Activated CD4-positive, alpha-beta T cell treated with anti-CD3 and anti-CD28 coated beads for 24 hours (primary cell): ENCODE results near the gene RASSF6.
"Not testable (repeated sequence)": the region's sequence is repeated elsewhere in the genome, so short reads cannot be mapped to it uniquely, and the experiment has no call there.

Source experiments
- DNase-seq, 2 donors: peaks; one replicate each; pipeline ENCODE4 v3.0.0-alpha.2; 2020; ENCODE audit warnings: low read depth in 2 of 2

RASSF6 gene

DNA sequence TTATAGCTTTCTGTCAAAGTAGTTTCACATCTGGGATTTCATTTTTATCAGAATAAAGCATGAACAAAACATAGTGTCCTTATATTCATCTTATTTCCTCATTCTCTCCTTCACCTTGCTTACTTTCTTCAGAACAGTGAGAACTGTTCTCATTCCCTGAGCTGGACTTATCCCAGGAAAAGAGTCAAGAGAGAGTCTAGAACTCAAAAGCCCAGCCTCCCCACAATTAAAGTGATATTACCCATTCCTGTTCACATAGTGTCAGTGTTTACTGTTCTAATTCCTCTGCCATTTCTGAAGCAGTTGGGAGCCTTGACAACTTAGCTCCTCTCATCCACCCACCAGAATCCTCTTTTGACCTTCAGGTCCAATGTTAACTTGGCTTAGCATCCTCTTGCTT, 42.9 kb downstream of the RASSF6 start:
- no peak for DNase-seq

DNA sequence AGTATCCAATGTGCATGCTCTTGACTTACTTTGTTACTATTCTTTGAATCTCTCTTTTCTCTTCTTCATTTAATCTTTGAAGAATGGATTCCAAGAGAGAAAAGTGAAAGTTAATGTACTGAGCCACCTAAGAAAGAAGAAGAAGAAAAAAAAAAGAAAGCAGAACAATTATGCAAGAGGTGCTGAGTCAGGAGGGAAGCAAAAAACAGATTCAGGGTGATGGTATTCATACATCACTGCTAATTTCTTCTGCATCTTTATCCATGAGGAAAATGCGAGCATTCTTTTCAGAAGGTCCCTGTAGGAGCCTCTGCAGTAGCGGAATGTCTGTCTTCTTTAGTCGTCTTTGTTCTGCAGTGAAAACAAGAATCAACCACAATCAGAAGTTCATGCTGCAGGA, 43.9 kb downstream of the RASSF6 start:
- no peak for DNase-seq

DNA sequence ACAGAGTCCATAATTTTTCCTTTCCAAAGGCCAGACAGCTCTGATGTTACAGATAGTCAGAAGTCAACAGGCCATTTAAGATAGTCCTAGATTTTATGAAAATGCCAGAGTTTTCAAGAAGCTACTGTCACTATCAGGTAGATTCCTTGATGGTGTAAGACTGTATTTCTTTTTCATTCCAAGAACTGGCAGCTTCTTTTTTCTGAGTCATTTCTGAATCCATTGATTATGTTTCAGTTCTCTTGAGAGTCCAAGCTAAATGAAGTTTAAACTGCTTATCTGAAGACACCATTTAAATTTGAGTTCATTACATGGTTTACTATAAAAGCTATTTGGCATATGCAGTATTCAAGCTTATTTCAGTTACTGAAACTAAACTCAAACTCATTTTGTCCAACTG, 44.6 kb downstream of the RASSF6 start:
- no peak for DNase-seq

DNA sequence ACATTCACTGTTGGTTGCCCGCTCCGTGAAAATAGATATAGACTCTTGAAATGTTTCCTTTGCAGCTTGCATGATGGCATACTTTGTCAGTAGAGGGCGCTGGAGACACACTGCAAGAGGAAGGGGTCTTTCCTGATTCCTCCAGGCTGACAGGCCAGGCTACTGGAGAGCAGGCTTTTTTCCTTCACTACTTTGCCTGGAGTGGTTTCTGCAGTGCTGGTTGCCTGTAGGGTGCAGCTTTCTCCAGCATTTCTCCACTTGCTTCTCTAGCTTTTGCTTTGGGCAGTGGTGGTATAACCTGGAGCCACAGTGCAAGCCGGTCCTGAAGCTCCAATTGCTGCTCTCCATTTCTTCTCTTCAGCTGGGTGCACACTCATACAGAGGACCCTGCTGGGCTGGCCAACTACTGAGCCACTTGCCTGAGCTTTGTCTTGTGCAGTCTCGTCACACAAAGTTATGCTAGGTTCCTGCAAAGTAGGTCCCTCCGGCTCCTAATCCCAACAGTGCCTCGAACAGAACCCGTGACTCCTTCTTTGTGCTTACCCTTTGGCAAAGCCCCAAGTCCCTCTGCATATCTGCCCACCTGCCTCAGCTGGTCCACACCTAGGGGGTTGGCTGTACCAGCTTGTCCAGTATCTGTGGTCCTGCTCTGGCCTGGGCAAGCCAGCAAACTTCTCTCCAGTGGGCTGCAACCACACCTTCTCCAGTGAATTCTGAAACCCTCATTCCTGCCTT, 46.3 kb downstream of the RASSF6 start:
- no peak for DNase-seq

DNA sequence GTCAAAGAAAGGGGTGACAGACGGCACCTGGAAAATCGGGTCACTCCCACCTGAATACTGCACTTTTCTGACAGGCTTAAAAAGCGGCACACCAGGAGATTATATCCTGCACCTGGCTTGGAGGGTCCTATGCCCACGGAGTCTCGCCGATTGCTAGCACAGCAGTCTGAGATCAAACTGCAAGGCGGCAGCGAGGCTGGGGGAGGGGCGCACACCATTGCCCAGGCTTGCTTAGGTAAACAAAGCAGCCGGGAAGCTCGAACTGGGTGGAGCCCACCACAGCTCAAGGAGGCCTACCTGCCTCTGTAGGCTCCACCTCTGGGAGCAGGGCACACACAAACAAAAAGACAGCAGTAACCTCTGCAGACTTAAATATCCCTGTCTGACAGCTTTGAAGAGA, 69.4 kb downstream of the RASSF6 start:
- not testable (repeated sequence) for DNase-seq

DNA sequence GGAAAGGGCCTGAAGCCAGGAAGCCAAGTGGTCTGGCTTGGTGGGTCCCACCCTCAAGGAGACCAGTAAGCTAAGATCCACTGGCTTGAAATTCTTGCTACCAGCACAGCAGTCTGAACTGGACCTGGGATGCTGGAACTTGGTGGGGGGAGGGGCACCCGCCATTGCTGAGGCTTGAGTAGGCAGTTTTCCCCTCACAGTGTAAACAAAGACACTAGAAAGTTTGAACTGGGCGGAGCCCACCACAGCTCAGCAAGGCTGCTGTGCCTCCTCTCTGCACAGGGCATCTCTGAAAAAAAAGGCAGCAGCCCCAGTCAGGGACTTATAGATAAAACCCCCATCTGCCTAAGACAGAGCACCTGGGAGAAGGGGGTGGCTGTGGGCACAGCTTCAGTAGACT, 75.6 kb downstream of the RASSF6 start:
- no peak for DNase-seq

DNA sequence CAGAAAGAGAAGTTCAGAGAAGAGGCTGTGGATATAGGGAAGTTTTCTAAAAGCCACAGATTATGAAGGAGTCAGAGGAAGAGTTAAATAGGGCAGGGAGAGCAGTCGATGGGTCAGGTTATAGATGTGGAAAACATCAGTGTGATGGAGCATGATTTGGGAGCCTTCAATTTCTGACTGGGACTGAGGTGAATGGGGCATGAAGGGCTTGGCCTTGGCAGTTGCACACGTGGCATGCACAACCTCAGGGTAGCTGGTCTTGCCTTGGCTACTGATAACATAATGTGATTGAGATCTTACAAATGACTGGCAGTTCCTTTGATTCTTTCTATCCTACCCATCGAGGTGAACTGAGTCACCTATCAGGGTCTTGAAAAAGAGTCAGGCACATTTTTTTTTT, 79.0 kb downstream of the RASSF6 start:
- DNase-seq, result no peak

DNA sequence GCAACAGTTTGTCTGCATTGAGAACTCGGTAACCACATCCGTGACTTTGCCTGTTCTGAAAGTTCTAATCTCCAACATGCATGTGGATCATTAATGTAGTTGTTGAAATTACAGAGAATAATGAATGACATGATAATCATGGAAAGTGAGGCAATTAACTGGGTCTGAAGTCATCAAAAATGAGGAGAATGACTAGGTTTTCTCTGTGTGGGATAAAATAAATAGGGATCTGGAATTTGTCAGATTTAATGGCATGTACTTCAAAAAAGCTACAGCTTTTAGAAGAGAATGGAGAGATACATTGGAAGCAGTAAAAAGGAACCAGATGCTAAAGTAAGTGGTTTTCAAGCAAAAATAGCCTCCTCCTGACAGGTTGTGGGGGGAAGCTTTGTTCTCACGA, 79.4 kb downstream of the RASSF6 start:
- no peak for DNase-seq

DNA sequence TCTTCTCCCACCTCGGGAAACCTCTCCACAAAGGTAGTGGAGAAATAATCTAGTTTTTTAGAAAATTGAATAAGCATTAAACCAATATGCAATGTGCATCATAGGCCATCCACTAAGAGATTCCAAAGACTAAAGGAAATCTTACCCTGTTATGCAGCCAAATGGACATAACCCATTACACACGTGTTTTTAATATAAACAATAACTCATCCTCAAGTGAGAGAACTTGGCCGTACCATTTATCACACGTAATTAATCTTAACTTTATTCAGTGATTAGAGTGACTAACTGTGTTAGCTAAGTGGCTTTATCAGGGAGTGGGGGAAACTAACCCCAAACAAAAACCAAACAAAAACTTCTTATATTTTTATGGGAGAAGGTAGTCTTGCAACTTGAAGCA, 80.8 kb downstream of the RASSF6 start:
- DNase-seq, result no peak

DNA sequence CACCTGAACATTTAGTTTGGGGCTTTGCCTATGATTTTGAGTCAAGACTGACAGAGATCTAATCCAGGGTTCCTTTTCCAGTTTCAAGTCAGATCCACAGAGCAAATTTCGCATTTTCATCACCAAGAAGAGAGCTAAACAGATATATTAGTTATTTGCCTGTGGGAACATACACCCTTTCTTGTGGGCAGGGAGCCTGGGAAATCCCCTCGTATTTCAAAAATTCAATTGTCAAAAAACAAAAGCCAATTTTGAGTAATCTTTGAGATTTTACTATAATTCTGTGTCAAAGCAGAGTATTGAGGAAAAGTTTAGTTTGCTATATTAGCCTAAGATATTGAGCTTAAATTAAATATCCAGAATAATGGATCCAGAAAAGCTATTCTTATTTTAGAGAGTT, 82.1 kb downstream of the RASSF6 start:
- DNase-seq, result no peak

DNA sequence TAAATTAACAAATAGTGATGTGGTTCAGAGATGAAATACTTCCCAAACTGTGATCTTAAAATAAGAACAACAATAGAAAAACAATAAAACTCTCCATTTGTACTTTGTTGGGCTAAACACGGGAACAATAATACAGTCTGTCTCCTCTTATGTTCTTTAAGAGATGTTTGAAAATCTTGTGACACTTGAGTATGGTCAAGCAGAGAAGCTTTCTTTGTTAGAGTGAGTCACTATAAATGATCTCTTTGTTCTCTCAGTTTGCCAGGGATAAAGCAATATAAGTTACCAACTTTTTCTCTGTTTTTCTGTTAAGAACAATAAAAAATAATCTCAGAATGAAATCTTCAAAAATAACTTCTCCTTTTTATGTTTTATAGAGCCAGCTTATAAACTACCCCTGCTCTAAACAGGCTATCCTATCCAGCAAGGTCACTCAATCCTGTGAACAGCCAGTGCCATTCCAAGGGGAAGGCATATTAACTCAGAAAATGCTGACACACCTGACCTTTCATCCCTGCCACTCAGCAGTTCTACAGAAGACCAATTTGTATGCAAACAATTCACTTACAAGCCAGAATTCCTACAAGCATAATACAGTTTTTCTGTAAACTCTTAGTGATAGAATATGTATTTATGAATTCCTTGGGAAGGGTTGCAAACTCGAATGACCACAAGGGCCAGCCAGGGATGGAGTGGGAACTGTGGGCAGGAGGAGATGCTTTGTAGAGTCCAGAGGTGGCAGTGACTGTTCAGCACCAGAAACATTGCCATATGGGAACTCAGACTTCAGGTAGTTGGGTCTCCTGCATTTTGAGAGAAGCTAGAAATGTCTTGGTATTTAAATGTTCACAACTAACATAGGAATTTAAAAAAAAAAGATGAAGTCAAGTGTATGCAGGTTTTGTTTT, 86.5 kb downstream of the RASSF6 start:
- DNase-seq, result no peak

DNA sequence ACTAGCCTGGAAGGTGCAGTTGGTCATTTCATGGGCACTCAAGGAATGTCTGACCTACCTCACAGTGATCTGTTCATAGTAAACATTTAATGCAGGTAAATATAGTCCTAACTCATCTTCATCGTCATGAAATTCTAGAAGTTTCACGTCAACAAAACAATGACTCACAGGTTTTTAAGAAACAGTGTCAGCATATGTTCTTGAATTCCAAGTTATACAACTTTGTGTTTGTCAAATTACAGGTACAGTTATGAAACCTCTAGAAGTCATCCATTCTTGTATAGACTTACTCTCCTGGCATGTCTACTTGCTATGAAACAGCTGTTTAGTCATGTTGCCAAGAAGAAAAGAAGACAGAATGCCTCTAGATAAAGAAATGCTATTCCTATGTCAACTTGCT, 92.1 kb downstream of the RASSF6 start:
- no peak for DNase-seq

DNA sequence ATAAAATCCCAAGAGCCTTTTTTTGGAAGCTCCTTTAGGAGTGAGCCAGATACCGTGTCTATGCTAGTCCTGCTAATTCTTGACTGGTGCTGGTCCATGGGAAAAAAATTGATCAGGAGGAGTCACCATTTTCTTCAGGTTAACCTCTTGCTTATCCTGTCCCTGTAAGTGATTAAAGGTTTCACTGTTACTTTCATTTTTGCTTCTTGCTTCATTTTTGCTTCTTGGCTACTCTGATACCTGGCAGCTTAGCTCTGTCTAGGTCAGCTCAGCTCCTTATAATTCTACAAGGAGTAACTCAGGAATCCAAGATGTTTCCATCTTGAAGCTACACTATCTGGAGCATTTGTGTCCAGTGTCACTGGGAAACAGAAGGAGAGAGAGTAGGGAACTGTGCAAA, 93.0 kb downstream of the RASSF6 start:
- DNase-seq, result no peak

DNA sequence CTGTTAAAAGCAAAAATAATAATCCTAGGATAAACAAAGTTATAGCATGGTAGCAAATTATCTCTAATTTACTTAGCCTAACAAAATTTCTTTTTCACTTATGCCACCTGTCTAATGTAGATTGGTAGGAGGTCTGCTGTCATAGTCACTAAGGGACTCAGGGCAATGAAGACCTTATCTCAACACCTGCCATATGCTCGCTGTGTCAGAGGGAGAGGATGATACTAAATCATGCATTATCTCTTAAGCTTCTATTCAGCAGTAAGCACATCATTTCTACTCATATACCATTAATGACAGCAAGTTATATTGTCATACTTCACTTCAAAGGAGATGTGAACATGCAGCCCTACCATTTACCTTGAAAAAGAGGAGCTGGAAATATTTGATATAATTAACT, 94.6 kb downstream of the RASSF6 start:
- no peak for DNase-seq

DNA sequence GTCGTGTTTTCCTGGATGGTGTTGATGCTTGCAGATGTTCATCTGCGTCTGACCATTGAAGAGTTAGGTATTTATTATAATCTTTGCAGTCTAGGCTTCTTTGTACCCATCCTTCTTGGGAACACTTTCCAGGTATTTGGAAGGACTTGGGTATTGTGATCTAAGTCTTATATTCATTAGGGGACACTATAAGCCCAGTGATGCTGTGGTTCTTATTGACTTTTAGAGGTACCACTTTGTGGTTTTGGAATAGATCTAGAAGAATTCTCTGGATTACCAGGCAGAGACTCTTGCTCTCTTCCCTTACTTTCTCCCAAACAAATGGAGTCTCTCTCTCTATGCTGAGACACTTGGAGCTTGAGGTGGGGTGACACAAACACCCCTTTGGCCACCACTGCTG, 97.1 kb downstream of the RASSF6 start:
- no peak for DNase-seq
